ENCODE results near the gene ATXN1L.
"Not testable (repeated sequence)": the region's sequence is repeated elsewhere in the genome, so short reads cannot be mapped to it uniquely, and the experiment has no call there.

The ATXN1L gene, protein sequence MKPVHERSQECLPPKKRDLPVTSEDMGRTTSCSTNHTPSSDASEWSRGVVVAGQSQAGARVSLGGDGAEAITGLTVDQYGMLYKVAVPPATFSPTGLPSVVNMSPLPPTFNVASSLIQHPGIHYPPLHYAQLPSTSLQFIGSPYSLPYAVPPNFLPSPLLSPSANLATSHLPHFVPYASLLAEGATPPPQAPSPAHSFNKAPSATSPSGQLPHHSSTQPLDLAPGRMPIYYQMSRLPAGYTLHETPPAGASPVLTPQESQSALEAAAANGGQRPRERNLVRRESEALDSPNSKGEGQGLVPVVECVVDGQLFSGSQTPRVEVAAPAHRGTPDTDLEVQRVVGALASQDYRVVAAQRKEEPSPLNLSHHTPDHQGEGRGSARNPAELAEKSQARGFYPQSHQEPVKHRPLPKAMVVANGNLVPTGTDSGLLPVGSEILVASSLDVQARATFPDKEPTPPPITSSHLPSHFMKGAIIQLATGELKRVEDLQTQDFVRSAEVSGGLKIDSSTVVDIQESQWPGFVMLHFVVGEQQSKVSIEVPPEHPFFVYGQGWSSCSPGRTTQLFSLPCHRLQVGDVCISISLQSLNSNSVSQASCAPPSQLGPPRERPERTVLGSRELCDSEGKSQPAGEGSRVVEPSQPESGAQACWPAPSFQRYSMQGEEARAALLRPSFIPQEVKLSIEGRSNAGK

DNA sequence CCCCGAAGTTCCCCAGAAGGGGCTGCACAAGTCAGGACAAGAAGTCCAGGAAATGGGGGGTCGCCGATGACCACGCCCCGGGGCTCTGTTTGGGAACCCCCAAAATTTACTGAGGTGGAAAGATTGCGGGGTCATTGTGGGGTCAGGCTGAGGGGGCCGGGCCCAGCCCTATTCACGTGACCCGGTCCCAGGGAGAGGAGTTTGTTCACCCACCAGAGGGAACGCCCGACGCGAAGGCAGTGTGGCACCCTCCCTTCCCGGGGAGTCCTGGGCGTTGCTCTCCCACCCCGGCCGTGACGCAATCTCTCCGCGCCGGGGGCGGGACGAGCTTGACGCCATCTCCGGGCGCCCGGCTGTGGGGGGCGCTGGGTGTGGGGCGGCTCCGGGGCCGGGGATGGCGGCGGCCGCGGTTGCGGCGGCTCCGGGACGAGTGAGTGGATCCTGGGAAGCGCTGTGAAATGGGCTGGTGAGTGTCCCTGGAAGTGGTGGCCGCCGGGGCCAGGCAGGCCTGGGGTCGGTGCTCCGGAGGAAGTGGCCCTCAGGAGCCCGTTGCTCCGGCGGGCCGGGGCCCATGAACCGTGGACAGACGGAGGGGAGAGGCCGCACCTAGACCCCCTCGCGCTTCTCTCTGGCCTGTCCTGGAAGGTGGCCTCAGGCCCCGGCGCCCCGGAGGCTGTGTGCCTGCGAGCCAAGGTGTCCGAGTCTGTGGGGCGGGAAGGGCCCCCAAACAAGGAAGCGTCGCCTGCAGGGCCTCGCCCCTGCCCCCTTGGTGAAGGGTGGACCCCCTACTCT is at the start of gene ATXN1L:
TSS of gene ATXN1L (plus strand) at position 338 of the 792 bp plus-strand sequence. CDS start 3,765 bp downstream, outside the sequence.
- DNase-seq, result peak; percentile 96

DNA sequence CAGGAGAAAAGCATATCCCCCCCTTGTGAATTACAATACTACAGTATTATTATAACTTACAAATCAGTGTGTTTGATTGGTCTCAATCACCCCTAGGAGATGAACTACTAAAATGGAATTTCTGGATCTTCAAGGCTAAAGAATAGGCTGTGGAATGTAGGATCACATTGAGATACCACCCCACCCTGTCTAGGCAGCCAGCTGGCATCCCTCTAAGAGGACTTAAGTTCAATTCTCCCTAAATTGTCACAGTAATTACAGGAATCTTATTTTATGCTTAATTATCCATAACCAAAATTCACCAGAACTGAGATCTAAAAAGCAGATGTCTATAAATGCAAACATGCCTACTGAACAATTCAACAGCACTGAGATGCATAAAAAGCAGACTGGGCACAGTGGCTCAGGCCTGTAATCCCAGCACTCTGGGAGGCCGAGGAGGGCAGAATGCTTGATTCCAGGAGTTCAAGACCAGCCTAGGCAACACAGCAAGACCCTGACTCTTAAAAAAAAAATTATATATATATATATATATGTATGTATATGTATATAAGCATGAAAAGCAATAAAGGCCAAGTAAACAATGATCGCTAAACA is 49.2 kb upstream of the ATXN1L start:
- no peak for DNase-seq

DNA sequence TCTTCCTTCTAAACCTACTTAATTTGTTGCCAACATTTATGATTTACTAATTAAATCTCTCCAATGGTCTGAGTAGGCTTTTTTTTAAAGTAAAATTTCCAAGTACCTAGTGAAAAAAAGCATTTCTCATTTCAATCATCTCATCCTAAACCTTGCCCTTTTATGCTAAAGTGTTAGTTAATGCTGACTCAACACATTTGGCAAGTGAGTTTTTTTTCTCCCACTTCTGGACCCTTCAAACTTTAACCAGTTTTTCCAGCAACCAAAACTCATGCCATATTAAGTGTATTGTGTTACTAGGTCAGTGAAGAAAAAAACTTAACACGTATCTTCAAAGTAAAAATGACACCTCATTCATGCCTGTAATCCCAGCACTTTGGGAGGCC is 42.5 kb upstream of the ATXN1L start:
- DNase-seq, result no peak

DNA sequence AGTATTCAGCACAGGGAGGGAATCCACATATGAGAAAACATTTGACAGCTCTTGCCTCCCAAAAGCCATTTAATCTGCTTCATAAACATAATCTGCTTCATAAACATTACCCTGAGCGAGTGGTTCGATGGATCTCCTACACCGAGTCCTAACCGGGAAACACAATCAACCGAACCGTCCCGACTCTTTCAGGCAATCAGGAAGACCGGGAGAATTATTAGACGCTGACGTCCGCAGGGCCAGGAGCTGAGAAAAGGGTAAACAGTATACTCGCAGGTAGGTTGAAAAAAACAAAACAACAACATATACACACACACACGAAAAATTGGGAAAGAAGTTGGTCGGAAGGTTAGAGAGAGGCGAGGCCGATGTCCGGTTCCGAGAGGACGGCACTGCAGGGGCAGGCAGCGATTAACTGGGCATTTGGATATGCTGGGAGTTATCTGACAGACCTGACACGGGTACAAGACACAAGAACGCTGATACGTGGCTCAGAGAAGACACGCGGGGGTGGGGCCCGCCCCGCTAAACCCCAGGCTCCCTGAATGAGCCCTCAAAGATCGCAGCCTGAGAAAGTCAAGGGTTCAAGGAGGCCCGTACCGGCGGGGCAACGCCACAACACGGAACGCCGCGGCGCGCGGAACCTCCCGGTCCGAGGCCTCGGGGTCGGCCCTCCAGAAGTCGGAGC is 37.7 kb upstream of the ATXN1L start:
- no peak for DNase-seq

DNA sequence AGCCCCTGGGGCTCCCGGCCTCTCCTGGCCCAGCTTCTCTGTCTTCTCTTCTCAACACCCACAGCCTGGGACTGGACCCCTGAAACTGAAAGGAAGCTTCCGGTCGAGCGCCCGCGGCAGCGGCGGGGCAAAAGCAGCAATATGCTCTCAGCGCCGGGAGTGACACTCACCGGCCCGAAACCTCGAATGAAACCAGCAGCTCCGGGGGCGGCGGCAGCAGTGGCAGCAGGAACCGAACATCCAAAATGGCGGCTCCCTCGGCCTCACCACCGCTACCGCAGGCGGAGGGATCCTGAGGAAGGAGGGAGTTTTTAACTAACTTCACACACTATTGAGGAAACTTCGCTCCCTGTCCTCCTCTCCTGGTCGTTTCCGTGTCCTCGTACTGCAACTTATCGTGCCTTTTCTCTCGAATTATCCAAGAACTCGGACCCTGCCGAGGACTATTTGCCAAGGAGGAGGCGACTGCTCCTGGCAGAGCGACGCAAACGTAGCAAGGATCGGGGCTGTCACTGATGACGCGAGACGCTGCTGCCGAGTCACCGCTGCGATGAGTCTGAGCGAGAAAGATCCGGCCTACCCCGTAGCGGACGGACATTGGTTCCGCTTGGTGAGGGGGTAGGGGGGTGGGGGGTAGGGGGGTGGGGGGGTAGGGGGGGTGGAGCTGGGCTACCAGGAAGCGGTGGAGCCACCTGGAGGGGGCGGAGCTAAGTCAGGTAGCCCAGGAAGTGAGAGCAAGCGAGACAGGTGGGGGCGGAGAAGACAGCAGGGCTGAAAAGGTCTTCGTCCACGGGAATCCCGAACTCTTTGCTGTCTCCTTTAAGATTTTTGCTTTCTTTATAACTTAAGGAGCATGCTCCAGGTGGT is 37.0 kb upstream of the ATXN1L start, which contains the start of gene AP1G1:
TSS of gene AP1G1 (minus strand) at position 242 of the 867 bp plus-strand sequence. CDS start 19,355 bp downstream, outside the sequence.
- DNase-seq, result peak; percentile 91

DNA sequence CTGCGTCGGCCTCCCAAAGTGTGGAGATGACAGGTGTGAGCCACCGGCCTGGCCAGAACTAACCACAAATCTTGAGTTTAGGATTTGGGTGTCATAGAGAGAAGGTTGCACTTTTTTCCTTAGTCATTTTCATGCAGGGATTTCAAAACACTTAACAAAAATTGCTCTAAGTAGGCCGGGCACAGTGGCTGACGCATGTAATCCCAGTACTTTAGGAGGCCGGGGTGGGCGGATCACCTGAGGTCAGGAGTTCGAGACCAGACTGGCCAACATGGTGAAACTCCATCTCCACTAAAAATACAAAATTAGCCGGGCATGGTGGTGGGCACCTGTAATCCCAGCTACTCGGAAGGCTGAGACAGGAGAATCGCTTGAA is 35.6 kb upstream of the ATXN1L start:
- DNase-seq, result not testable (repeated sequence)

DNA sequence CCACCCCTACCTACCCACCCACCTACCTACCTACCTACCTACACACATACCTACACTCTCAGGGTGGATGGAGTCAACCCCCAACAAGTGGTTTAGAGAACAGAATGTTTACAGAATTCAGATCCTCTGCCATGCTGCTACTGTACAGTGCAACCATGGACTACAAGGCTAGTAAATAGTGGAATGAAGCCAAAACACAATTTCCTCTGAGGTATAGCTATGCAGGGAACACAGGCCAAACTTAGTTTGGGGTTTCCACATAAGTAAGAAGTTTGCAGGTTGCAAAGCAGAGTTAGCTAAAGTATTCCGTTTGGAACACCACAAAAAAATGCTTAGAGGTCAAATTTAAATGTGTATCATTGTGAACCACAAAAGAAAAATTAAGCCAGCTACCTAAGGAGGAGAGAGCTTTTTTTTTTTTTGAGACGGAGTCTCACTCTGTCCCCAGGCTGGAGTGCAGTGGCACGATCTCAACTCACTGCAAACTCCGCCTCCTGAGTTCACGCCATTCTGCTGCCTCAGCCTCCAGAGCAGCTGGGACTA is 34.4 kb upstream of the ATXN1L start:
- DNase-seq, result no peak

DNA sequence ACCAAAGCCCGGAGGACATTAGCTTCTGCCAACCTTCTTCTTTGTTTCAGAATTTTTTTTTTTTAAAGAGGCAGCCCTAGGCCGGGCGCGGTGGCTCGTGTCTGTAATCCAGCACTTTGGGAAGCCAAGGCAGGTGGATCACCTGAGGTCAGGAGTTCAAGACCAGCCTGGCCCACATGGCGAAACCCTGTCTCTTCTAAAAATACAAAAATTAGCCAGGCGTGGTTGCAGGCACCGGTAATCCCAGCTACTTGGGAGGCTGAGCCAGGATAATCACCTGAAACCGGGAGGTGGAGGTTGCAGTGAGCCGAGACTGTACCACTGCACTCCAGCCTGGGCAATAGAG is 28.6 kb upstream of the ATXN1L start:
- DNase-seq, result not testable (repeated sequence)

DNA sequence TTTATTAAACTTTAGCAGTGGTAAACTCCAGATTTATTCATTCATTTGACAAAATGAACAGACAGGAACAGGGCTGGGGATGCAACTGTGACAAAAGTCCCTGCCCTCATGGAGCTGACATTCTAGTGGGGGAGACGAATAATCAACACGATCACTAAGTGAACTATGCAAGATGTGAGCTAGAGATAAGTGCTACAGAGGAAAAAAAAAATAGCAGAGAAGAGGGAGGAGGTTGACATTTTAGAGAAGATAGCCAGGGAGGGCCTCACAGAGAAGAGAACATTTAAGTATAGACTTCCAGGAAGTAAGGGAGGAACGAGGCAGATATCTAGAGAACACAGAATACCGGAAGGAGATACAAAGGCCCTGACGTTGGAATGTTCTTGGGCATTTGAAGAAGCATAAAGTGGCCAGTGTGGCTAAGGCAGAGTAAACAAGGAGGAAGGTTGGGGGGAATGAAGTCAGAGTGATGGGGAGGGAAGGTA is 19.2 kb upstream of the ATXN1L start:
- DNase-seq, result no peak

DNA sequence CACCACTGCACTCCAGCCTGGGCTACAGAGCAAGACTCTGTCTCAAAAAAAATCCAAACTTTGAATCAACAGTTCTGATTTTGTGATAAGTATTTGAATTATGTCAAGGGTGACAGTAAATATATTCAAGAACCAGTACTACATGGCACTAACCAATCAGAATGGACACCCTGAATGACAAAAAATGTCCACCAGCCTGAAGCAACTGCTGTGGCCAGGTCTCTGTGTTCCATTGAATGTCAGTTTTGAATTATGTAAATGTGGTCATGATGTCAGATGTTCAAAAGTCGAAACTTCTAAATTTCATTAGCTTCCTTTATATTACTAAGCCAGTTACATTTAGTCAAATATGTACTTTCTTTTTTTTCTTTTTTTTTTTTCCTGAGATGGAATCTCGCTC is 15.4 kb upstream of the ATXN1L start:
- DNase-seq, result no peak

DNA sequence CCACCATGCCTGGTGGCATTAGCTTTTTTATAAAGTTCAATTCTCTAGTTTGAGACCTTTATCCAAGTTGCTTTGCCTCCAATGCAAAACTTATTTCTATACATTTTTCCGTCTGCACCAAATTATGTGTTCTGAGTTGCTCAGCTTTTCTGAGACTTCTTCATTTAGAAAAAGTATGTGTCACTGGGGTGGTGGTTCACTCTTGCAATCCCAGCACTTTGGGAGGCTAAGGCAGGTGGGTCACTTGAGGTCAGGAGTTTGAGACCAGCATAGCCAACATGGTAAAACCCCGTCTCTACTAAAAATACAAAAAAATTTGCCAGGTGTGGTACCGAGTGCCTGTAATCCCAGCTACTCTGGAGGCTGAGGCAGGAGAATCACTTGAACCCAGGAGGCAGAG is 14.1 kb upstream of the ATXN1L start:
- DNase-seq, result not testable (repeated sequence)

DNA sequence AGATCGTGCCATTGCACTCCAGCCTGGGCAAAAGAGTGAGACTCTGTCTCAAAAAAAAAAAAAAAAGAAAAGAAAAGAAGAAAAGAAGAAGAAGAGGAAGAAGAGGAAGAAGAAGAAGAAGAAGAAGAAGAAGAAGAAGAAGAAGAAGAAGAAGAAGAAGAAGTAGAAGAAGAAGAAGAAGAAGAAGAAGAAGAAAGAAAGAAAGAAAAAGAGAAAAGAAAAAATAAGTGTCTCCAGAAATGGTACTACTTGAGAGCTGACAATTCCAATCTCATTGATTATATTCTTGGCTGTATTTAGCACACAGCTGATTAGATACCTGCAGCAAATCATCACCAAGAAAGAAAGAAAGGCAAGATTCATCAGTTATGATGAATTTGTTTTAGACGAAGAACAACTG is 13.7 kb upstream of the ATXN1L start:
- not testable (repeated sequence) for DNase-seq

DNA sequence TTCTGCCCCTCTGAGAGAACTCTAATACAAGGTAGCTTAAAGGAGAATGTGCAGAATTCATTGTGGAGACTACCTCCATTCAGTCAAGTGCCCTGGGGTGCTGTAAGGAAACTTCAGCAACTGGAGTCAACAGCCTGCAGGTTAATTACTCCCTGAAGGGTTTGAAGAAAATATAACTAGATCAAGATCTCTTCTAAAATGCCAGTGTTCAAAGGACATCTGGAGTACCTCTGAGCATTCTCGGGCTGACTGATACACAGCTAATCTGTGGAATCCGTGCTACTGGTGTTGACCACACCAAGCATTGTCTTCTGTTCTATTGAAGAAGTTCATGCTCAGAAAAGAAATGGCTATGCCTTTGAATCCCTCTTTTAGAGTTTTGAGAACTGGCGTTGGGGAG is 11.5 kb upstream of the ATXN1L start:
- DNase-seq, result no peak

DNA sequence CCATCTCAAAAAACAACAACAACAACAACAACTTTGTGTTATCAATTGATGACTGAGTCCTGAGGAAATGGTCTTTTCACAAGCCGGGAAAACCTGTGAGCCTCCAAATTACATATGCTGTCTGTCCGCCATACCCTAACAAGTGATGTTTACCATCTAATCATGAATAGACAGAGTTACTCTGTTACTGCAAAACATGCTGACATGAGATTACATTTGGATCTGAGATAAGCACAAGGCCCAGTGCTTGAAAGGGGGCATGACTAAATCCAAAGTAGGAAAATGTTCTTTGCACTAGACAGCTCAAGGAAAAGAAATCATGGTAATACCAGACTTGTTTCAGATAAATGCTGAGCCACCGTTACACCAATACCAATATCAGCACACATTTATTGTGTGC is 8.6 kb upstream of the ATXN1L start:
- no peak for DNase-seq

DNA sequence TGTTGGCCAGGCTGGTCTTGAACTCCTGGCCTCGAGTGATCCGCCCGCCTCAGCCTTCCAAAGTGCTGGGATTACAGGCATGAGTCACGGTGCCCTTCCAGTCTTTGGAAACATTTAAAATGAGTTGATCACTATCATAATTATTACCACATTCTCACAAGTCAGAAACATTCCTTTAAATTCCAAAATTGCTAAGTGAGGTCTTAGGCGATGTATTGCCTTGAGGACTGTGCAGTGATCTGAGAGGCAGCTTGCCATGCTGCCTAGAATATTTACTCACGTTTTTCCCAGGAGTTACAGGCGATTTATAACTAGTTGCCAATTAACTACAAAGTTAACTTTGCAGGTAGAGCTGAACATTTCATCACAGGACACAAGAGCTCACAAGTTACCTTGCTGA is 5.7 kb upstream of the ATXN1L start:
- DNase-seq, result no peak

DNA sequence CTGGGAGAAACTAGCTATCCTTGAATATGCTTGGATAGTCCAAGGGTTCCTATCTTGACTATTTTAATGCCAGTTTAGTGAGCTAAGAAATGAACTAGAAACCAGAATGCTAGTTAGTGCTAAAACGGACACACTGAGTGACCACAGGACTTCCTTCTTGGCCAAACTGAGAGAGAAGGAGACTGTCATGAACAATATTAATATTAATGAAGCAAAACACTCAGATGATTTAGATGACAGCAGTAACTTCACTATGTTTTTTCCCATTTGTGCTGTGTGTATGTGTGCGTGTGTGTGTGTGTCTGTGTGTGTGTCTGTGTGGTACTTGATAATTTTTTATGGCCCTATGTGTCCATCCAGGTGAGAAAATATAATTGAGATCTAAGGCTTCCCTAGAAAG is 2.2 kb upstream of the ATXN1L start:
- DNase-seq, result no peak

DNA sequence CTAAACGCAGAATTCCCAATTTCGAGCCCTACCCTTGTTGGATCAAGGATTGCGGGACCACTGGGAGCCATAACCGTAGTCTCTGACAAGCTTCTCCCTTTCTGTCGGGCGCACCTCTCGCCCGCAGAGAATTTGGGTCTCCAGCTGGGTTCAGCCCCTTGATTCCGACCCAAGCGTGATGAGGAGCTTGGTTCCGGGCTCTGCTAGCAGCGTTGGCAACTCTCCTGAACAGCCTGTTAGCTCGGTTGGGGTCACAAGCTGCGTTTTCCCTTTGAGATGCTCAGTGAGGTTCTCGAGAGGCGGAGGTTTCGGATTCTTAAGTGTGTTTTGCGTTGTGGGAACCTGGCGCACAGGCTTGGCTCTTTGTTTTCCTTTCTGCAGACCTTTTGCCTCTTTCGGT is 655 bp downstream of the ATXN1L start:
- peak; percentile 34 for DNase-seq

DNA sequence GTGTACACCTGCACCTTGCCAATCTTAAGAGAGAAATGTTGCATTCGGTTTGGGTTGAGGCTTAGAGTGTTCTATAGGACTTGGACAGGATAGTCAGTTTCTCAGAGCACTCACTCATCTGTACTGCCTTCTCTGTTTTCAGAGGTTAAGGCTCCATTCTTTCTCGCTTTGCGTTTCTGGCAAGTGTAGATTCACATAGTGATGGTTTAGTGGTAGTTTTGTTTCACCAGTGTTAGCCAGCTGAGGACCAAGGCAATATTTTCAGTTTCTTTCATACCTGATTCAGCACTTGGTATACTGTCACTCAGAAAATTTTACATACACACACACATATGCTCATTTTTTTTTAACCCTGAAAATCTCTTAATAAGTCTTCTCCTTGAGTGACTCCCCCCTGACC is 1.3 kb downstream of the ATXN1L start:
- no peak for DNase-seq

DNA sequence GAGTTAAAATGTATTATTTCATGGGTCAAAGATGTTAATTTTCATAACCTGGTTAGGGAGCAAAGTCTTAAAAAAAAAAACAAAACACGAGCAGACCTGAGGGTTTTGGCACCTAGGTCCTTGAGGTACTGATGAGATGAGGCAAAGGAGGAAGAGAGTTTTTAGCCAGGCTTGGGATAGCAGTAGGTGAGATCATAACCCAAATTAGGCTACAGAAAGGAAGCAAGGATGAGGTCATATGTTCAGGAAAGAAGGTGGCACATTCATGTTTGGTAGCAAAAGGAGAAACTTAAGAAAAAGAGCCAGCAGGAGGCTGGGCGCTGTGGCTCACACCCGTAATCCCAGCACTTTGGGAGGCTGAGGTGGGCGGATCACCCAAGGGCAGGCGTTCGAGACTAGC is 2.8 kb downstream of the ATXN1L start:
- no peak for DNase-seq

DNA sequence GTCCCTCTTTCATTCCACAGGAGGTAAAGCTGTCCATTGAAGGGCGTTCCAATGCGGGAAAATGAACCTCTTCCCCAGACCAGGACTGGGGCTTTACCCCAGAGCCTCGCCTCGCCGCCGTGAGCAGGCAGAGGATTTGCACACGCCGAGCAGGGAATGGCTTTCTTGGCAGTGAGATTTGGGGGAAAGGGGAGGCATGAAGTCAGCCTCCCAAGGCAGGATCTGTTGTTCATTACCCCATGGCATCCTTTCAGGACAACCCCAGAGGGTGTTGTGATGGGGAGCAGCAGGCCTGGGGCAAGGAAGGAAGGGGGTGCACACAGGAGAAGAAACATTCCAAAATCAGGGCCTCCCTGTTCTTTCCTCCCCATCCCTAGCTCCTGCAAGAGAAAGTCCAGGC is 6.0 kb downstream of the ATXN1L start:
- DNase-seq, result no peak

DNA sequence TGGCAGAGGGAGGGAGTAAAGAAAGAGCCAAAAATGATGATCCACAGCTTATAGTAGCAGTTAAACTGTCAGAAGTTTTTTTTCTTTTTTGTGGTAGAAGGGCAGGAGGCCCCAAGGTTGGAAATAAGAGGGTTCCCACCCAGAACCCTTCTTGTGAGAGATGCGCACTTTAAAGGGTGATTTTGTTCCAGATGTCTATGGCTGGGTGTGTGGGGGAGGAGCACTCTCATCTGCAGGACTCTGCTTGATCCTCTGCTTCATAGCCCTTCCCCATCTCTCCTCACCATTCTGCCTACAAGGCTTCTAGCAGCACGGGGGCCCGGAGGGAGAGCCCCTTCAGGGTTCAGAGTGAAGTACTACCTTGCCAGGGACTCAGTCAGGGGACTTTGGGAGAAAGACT is 6.4 kb downstream of the ATXN1L start:
- no peak for DNase-seq
